GM21390 (cell line): ENCODE results near the gene MLANA.

Source experiments
- ATAC-seq: cut with Tn5 transposase; IDR thresholded peaks from one replicate; pipeline ENCODE4 v1.9.1; 2021; ENCODE audit not compliant: unreplicated experiment

The MLANA gene

GRCh38 chr9:5897851-5898250, 7.2 kb downstream of the MLANA start:
- ATAC-seq = no peak

- ATAC-seq = no peak
These were observed 8.6 kb downstream of the MLANA start for GRCh38 chr9:5899292-5899691.

DNA sequence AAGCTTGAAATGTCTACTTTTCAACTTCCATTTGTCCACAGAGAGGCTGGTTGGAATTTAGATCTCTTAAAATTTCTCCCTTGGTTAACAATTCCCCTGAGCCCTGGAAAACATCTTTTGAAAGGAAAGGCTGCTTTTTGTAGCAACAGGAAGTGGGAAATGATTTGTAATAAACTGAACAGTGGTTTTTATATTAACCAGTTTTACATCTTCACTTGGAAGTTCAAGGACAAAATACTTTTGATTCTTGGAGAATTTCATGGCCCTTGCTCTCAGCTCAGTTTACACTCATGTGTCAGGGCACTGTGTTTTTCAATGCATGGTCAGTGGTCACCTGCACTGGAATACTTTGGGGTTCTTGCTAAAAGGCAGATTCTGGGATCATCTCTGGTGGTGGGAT, 9.9 kb downstream of the MLANA start:
- no peak for ATAC-seq

- ATAC-seq = no peak
These were observed 11.7 kb downstream of the MLANA start for GRCh38 chr9:5902377-5902776.

- no peak for ATAC-seq
These were observed 18.2 kb downstream of the MLANA start for GRCh38 chr9:5908918-5909317.

DNA sequence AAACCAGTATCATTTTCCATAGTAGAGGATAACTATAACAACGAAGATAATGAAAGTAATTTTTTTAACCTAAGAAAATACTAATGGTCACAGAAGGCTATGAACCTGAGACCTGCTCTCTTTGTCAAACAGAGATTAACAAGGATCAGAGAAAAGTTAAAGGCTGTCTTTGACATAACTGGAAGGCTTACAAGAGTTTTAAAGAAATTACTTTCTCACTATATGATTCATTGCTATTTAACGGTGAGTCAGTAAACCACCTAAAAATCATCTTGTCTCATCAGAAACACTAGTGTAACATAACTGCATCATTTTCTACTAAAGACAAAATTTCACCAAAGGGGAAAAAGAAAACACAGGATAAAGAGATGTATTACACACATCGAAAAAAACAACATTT, 19.3 kb downstream of the MLANA start:
- no peak for ATAC-seq

- ATAC-seq = no peak
These were observed 19.8 kb downstream of the MLANA start for GRCh38 chr9:5910413-5911057.

GRCh38 chr9:5915438-5915837, 24.7 kb downstream of the MLANA start:
- no peak for ATAC-seq

DNA sequence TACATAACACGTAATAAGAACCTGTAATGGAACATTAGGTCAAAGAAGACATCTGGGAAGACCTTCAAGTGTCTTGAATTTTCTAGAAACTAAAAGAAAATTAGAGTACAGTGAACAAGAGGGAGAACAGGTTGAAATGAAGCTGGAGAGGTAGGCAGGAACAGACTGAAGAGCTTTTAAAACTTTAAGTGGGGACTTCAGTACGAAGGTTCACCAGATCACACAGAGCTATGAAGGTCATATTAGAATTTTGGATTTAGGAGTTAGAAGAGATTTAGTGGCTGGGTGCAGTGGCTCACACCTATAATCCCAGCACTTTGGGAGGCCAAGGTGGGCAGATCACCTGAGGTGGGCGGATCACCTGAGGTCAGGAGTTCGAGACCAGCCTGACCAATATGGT, 26.6 kb downstream of the MLANA start:
- ATAC-seq = no peak

DNA sequence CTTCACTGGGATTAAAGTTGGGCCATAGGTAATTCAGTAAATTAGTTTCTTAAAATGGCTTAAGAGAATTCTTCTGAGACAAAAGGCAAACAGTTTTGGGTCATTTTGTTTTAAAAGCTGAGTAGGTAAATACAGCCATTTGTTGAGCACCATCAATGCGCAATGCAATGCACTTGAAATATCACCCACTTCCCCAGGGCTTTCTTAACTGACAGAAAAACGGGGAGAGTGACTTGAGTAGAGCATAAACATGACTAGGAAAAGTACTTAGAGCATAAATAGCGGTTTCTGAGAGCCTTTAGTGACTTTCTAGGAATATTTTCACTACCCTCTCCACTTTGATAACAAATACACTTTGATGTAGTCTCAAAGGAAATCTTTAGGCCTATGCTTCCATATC, 27.2 kb downstream of the MLANA start:
- no peak for ATAC-seq

GRCh38 chr9:5918460-5918859, 27.8 kb downstream of the MLANA start:
- no peak for ATAC-seq

DNA sequence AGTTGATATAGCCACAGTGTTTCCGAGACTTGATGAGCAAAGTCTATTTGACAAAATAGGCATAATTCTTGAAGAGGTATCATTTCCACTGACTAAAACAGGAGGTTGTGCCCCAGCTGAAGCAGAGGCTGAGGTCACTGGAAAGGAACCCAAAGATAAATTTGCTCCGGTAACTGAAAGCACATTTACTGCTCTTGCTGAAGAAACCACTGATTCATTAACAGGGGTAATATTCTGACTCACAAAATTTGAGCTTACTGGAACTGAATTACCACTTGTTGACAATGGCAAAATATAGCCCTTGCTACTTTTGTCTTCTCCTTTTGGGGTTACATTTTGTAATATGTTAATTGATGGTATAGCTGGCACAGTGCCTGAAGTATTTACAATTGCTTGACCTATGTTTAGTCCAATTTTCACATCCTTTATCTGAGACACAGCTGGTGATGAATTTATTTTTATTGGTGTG, 30.2 kb downstream of the MLANA start:
- peak; percentile 84 for ATAC-seq

- ATAC-seq = no peak
These were observed 31.5 kb downstream of the MLANA start for GRCh38 chr9:5922192-5922591.

- no peak for ATAC-seq
These were observed 41.0 kb downstream of the MLANA start for GRCh38 chr9:5931657-5932056.

DNA sequence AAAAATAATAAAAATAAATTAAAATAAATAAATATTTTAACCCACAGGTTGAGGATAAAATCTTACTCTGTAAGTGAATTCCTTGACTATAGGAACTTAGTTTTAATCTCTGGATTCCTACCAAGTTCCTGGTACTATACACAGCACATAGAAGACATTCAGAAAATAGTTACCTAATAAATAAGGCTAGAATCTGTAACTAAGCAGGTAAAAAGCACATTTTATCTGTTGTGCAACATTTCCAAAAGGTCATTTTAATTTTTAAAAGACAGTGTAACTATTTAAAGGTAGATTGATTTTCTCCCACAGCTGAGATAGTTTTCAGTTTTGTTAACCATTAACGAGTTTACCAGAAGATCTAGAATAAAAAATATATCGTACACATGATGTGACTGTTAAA, 47.8 kb downstream of the MLANA start:
- no peak for ATAC-seq

GRCh38 chr9:5939530-5939929, 48.8 kb downstream of the MLANA start:
- ATAC-seq = no peak

- ATAC-seq = no peak
These were observed 50.5 kb downstream of the MLANA start for GRCh38 chr9:5941214-5941613.

DNA sequence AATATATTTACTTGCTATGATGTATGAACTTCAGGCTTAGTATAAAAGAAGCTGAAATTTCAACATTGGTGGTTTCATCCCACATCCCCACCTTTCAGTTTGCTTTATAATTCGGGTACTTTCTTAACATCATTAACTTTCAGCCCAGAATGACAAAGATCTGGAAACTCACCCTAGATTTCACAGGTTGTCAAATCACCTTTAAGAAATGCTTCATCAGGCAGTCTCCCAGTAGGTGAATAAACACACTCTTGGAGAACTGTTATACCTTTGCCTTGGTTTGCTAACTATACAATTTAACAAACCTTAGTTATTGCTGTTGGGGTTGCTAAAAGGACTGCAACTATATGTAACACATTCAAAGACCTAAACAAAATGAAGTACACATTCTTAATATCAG, 54.4 kb downstream of the MLANA start:
- ATAC-seq = no peak

GRCh38 chr9:5947912-5948311, 57.2 kb downstream of the MLANA start:
- peak; percentile 55 for ATAC-seq

GRCh38 chr9:5949103-5949699, 58.5 kb downstream of the MLANA start:
- peak; percentile 78 for ATAC-seq

- ATAC-seq = no peak
These were observed 59.6 kb downstream of the MLANA start for GRCh38 chr9:5950261-5950660.

DNA sequence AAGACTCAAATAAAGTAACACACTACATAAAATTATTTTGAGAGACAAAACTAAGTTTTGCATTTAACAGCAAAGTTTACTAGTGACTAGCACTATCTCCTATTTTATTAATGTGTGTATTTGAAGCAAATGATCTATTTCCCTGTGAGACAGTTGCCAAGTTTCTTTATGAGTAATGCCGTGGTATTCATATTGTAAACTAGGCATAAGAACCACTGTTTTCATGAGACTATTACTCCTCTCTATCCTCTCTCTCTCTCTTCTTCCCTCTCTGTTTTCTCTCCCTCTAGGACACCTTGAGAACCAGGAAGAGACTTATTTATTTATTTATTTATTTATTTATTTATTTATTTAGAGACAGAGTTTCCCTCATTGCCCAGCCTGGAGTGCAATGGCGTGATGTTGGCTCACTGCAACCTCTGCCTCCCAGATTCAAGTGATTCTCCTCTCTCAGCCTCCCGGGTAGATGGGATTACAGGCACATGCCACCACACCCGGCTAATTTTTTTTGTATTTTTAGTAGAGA, 61.1 kb downstream of the MLANA start:
- no peak for ATAC-seq
